Activated CD4-positive, alpha-beta T cell treated with anti-CD3 and anti-CD28 coated beads for 24 hours (primary cell): Measurements from ENCODE around the gene NUDT1.

ENCODE experiments used
- DNase-seq, 2 donors: peaks; one replicate each; pipeline ENCODE4 v3.0.0-alpha.2; 2020; ENCODE audit warnings: low read depth in 2 of 2

NUDT1 gene

DNA sequence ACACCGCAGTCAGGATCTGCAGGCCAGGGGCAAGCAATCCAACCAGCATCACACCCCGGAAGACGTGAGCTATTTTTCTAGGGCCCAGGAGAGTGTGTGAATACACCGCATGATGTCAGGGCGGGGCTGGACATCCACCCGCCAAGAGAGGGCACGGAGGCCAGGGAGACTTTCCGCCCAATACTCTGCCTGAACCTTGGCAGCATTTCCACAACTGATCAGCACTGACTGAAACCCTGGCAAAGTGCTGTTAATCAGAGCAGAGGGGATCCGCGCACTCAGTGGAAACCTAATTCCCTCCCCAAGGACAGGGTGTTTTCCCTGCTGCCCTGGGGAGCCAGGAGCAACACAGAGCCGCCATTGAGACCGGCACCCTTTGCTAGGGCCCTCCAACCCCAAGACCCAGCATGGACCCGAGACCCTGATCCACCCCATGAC is 17.5 kb upstream of the NUDT1 start:
- DNase-seq = no peak

DNA sequence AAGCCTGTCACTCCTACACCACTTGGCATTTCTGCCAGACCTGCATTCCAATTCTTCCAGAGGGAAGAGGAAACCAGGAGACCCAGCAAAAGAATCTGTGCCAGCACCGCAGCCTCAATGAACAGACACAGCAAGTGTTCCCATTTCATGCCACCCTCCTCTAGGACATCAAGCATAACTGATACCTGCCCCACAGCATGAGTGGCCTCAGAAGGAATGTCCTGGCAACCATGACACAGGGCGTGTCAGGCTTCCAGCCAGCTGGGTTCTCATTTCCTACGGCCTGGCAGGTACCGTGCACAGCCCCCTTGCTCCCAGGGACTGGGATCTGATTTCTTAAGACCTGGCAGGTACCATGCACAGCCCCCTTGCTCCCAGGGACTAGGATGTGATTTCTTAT is 17.1 kb upstream of the NUDT1 start:
- DNase-seq = no peak

DNA sequence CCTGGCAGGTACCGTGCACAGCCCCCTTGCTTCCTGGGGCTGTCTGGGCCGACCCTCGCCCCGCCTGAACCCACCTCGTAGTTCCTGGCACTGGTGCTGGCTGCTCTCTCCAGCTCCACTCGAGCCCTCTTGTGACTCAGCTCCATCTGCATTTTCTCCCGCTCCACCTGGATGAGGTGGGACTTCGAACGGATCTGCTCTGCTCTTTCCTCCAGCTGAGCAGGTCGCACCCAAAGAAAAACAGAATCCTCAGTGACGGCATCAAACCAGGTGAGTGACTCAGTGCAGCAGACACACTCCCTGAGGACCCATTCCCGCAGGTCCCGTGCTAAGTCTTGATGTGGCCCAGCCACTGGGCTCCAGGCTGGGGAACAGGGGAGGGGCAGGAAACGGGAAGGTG is 16.7 kb upstream of the NUDT1 start:
- DNase-seq = no peak

DNA sequence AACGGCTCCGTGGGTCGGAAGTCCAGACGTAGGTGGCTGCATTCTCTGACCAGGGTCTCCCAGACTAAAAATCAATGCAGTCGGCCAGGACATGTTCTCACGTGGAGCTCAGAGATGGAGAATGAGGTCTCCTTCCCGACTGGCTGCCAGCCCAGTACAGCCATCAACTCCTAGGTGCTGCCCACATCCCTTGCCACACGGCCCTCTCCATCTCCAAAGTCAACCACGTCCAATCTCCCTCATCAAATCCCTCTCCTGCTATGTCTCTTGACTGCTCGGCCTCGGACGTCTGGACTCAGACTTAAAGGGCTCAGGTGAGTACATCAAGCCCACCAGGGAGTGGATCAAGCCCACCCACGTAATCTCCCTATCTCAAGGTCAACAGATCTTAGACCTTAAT is 16.2 kb upstream of the NUDT1 start:
- DNase-seq = no peak

DNA sequence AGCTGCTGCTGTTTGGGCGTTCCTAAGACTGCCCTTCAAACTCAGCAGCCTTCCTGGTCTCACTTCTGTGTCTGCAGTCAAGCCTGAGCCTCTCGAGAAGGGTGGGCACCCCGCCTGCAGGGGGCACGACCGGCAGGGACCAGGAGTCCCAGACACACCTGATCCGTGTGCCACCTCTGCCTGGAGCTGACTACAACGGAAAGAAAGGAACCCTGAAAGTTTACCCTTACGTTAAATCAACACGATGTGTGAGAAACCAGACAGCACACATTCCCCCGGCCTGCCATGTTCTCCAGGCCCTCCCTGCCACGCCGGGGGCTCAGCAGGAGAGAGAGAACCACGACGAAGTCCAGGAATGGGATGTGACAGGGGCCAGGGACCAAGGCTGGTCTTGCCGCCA is 14.3 kb upstream of the NUDT1 start:
- no peak for DNase-seq

DNA sequence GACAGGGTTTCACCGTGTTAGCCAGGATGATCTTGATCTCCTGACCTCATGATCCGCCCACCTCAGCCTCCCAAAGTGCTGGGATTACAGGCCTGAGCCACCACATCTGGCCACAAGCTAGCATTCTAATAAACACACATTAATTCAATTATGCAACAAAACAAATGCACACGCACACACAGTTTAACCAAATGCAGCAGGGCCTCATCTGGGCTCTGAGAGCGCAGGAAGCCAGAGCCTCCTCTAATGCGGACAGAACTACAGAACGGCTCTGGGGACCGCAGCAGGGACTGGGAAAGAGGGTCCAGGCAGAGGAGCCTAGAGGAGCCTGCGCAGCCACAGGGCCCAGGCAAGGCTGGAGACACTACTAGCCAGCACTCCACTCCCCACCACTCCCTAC is 13.1 kb upstream of the NUDT1 start:
- DNase-seq = no peak

DNA sequence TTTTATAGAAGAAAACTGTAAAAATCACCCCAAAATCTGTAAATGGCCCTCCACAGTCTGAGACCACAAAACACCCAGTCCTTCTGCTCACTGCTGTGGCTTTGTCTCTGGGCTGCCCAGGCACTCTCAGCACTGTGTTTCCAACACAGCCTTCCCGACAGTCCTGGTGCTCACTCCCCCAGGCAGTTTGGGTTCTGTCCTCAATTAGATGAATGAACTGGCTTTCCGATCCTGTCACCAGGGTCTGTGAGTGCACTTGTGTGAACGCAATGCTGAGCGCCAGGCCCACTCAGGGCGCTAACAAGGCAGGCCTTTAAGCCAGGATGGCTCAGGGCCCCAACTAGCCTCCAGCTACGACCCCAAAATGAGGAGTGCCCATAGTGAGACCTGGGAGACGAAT is 12.6 kb upstream of the NUDT1 start:
- no peak for DNase-seq

DNA sequence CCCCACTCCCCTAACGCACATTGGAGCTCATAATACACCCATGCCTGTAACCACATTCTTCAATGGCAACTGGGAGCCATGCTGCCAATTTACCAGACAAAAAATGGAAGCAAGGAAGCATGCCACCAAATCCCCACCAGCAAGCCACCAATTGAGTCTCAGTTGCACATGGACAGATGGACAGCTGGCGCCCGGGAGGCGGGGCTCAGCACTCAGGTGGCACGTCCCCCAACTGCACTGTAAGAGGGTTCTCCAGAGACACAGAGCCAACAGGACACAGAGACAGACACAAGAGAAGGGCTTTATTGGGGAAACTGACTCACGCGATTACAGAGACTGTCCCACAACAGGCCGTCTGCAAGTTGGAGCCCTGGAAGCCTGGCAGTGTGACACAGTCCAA is 11.8 kb upstream of the NUDT1 start:
- DNase-seq = no peak

DNA sequence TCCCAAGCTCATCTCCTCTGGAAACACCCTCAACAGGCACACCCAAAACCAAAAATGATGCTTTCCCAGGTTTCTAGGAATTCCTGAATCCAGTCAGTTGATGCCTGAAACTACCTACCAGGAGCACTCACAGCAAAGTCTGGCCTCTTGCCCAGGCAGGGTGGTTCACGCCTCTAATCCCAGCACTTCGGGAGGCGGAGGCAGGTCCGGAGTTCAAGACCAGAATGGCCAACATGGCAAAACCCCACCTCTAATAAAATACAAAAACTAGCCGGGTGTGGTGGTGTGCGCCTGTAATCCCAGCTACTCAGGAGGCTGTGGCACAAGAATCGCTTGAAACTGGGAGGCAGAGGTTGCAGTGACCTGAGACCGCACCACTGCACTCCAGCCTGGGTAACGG is 11.1 kb upstream of the NUDT1 start:
- no peak for DNase-seq

DNA sequence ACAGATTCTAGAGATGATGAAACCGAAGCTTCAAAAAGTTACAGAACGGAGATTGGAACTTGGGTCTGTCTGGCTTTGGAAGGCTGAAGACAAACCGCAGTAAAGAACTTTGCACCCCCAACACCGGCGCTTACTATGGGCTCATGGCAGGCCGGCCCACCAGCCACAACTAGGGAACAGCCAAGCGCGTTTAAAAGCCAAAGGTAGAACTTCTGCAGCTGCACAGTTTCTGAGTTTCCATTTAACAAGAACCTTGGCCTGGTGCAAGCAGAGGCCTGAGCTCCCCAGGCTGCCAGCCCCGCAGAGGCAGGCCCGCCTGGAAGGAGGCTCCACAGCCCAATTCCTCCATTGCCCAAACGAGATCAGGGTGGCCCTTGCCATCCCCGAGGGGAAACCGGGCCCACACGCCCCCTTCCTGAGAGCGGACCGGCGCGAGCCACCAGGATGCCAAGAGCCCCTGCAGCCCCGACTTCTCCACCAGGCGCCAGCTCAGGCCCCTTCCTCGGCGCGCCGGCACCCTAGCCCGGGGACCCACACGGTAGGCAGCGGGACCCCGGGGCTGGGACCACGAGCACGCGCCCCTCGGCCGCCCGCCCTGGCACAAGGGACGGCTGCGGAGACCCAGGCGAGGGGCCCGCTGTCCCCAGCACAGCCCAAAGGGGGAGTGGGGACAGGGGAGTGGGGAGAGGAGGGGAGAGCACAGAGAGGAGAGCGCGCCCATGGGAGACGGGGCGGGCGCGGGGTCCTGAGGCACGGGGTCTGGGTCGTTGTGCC is 9.8 kb upstream of the NUDT1 start:
- DNase-seq = no peak

DNA sequence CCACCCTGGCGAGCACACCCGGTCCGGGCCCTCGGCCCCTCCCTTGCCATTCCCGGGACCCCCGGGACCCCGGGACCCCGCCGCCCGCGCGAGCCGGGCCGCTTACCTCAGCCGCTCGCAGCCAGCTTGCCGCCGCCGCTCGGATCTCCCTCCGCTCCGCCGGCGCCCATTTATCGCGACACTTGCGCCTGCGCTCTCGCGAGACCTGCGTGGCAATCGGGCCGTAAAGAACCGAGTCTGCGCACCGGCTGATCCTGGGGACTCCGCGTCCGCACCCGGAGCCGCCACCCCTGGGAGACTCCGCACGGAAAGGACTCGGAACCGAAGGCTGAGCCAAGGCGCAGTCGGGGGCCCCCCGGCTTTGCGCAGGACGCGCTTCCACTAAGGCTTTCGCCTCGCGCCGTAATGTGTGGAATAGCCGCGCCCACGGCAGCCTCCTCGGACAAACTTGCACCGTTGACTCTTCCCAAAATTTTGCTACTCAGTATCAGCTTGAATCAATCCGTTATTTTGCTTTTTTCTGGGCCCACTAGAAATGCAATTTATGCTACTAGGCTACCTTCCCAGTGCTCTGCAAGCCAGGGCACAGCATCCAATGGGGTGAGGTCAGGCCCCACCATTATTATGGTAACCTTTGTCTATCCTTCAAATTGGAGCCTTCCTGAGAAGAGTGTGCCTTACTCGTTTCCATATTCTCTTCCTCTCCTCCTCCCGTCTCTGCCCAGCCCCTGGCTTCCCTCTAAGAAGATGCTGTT is 9.1 kb upstream of the NUDT1 start, which contains the start of gene MAD1L1:
TSS of gene MAD1L1 (minus strand) at position 180 of the 755 bp plus-strand sequence. CDS start 2,812 bp downstream, outside the sequence.
- DNase-seq = peak; percentile 68 to 85

DNA sequence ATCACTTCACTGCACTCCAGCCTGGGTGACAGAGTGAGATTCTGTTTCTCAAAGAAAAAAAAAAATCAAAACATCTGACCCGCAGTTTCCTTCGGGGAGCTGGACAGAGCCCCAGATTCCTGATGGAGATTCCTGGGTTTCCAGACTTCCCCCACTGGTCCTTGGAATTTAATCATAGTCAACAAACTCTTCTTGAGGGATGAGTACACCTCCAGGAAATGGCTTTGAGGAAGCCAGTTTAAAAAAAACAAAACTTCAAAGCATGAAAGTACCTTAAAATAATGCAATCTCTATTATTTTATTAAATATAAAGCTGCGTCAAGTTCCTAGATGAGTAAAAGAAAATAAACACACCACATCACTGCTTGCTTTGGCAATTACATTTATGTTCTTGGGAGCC is 8.1 kb upstream of the NUDT1 start:
- DNase-seq = no peak

DNA sequence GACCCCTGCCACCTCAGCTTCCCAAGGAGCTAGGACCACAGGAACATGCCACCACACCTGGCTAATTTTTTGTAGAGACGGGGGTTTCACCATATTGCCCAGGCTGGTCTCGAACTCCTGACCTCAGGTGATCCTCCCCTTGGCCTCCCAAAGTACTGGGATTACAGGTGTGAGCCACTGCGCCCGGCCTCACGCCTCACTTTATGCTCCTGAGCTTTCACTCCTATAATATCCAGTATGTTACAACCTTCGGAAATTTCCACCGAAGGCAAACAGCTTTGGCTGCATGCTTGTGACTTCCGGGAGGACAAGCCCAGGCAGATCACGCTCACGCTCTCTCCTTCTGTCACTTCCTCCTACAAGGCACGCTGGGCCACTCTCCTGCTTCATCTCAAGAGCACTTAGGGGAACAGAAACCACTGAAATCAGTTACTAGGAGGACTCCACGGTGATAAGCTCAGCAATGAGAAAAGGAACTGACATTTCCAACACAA is 4.9 kb upstream of the NUDT1 start:
- no peak for DNase-seq

DNA sequence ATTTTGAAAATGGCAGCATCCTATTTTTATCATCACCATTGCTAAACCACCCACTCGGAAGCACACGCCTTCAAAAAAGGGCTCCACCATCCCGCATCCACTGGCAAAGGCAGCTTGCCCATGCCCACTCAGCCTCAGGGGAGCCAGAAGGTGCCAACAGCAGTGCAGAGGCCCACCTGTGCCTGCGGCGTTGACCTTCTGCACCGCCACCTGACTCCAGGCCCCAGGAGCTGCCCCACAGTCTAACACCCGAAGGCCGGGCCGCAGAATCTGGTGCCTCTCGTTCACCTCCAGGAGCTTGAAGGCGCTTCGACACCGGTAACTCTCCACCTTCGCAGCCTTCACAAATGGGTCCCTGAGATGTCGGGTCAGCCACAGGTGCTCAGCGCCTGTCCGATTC is 2.8 kb upstream of the NUDT1 start:
- DNase-seq = no peak

DNA sequence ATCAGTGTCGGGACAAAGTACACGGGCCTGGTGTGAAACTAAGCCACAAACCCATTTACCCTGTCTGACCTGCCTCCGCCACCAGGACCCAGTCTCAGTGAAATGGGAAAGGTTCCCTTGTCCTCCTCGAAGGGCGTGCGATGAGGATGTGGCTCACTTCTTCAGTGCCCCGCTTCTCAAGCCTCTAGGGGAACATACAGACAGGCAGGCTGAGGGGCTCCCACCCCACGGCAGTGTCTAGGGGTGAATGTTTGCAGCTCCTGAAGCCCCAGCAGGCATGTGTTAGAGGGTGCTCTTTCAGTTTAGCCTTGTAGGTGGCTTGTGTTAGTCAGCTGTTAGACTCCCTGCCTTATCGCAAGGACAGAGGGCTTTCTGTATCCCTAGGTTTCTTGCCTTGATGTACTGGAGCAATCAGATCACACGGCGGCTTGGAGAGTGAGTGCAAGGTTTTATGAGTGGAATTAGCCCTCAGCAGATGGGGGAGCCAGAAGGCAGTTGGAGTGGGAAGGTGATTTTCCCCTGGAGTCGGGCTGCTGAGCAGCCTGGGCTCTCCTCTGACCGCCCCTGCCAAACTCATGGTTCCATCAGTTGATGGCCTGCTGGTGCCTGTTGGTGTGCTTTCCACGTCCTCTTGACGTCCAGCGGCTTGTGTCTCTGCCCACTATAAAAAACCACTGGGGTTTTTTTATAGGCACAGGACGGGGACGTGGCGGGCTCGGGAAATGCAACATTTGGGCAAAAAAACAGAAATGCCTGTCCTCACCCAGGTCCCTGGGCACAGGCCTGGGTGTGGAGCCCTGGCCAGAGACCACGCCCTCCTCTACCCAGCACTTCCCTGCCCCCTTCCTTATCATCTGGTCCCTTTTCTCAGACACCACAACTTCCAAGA is 759 bp downstream of the NUDT1 start:
- no peak for DNase-seq

DNA sequence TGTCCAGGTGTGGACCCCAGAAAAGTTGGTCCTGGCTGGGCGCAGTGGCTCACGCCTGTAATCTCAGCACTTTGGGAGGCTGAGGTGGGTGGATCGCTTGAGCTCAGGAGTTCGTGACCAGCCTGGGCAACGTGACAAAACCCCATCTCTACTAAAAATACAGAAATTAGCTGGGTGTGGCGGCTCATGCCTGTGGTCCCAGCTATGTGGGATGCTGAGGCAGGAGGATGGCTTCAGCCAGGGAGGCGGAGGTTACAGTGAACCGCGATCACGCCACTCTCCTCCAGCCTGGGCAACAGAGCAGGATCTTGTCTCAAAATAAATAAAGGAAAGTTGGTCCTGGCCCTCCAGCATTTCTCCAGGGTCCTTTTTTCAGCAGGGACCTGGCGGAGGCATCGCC is 1.4 kb downstream of the NUDT1 start:
- no peak for DNase-seq

DNA sequence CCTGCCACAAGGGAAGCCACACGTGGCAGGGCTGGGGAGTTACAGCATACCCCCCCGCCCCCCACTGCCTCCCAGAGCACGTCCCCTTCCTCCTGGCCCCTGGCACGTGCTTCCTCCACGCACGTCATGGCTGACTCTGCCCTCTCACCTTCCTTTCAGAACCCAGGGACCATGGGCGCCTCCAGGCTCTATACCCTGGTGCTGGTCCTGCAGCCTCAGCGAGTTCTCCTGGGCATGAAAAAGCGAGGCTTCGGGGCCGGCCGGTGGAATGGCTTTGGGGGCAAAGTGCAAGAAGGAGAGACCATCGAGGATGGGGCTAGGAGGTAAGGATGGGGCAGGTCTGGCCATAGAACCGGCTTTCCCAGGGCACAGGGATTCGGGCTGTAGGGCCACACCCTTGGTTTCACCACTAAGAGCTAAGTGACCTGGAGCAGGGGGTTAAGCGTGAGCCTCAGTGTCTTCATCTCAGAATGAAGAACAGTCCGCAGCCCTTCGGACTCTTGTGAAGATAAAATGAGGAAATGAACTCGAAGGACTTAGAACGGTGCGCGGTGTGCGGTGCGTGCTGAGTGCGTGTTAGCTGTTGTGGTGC is 2.5 kb downstream of the NUDT1 start:
- DNase-seq = no peak

DNA sequence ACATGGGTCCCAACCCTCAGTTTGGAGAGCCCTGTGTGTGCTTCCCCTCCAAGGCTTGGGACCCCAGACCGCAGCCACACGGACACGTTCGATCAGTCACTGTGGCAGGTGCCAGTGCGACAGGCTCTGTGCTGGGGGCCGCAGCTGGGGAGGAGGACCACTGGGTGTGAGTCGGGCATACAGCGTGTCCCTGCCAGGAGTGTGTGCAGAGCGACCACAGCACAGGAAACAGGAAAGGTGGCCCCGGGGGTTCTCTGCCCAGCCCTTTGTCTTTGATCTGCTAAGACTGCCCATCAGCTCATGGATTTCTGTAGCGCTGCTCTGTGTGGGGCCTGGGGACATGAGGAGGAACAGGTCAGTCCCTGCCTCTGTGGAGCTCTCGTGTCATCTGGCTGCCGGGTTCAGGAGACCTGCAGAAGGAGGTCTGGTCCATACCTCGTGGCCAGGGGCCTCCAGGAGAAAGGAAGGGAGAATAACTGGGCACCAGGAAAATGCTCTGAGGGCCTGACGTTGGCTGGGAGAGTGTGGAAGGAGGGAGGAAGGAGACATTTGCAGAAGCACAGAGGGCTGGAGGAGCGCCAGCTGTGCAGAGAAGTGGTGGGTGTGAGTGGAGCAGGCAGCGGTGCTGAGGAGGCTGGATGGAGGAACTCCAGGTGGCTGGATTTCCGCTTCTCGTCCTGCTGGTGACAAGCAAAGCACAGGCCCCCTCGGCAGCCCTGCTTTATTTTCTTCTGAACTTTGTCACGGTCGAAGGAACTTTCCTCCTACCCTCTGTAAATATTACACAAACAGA is 4.1 kb downstream of the NUDT1 start:
- DNase-seq = no peak

DNA sequence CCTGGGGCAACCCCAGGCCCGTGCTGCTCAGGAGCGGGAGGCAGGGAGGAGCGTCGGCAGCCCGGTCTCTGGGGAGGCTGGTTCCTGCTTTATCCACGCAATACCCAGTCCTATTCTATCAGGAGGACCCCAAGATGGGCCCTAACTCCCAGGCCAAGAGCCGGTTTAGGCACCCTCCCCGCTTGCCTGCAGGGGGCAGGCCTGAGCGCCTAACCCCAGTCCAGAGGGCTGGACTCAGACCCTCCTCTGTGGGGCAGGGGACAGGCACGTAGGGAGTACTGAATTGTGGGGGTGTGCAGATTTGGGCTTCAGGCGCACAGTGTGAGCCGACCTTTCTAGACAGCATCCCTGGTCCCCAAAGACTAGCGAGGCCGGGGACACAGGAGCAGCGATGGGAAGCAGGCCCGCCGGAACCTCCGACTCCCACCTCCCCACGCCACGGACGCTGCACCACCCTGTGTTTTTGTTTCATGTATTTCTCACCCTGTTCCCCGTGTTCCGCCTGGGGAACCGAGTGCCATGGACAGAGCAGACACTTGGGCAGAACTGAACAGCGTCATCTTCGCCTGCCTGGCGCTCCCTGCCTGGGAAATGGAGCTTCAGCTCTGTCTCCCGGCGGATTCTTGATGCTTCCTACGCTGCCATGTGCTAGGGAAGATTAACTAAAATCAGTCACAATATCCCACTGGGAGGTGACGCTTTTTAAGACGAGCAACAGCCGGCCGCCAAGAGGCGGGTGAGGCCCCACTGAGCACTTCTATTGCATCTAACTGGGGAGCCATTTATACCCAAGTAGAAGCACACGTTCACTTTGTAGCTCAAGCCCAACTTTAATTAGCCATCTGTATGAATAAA is 5.3 kb downstream of the NUDT1 start:
- no peak for DNase-seq
